NOMO-1 (cell line): Measurements from ENCODE around the gene ADD1.

Experiments used
- DNase-seq, 2 experiments: peaks; one replicate each; lab custom pipeline; 2025; ENCODE audit not compliant: unreplicated experiment in 2 of 2; lab: John Stamatoyannopoulos, UW

ADD1 gene

DNA sequence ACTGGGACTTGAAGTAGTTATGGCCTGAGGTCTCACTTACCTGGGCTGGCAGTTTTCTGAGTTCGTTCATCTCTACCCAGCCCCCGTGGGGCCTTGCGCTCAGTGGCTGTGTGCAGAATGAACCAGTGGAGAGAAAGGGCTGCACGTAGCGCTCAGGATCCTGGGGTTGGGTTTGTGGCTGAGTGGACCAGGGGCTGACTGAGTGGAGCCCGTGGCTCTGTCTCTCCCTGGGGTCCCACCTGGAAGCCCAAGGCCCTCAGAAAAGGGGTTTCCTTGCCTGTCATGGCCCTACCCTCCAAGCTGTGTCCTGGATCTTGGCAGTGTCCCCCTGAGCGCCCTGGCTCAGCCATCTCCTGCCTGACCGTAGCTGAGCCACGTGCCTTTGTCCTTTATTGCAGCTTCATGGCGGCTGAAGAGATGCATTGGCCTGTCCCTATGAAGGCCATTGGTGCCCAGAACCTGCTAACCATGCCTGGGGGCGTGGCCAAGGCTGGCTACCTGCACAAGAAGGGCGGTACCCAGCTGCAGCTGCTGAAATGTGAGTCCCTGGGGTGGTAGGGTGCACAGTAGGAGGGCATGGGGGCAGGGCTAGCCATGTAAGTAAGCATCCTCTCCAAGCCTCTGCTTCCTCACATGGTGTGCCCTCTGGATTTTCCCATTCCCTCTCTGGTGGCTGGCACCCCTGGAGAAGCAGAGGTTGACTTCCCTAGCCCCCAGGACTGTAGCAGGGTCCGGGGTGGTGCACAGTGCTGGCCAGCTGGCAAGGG lies 23.2 kb upstream of the ADD1 start:
- no peak for DNase-seq

DNA sequence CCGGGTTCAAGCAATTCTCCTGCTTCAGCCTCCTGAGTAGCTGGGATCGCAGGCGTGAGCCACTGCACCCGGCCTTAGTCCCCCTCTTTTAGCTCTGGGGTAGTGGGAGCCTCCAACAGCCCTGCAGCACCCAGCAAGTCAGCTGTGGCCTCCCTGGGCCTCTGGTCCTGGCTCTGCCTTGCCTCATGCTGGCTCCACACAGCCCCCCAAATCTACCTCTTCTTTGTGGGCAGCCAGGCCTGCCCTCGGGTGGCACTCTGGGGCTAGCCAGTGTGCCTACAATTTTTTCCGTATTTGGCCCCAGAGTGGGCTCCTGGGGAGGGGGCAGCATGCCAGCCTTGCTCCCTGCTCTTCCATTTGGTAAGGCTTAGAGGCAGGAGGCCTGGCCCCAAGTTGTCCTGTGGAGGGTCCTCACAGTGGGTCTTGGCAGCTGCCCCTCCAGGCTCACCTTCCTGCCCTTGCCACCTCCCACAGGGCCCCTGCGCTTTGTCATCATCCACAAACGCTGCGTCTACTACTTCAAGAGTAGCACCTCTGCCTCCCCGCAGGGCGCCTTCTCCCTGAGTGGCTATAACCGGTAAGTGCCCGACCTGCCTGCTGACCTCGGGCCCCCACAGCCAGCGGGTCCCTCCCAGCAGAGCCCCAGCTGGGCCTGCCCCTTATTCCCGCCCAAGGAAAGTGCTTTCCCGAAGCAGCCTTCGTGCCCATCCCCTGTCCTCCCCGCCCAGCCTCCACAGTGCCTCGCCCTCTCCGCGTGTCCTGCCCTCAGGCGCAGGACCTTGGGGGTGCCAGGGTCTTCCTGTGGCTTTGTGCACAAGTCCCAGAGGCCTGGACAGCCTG lies 21.0 kb upstream of the ADD1 start:
- DNase-seq, result no peak

DNA sequence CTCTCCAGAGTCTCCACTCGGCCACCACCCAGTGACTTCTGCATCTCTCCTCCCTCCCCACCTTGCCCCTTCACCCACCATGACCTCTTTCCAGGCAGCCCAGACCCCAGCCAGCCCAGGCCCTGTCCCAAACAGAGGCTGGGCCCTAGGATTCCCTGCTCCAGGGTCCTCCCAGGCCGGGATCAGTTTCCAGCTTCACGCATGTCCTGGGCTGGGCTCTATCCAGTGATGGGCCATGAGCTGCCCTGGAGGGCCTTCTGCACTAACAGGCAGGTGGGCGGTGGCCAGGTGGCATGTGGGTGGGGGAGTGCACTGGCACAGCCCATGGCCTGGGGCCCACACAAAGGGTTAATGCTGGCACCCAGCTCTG lies 20.4 kb upstream of the ADD1 start:
- DNase-seq, result no peak

DNA sequence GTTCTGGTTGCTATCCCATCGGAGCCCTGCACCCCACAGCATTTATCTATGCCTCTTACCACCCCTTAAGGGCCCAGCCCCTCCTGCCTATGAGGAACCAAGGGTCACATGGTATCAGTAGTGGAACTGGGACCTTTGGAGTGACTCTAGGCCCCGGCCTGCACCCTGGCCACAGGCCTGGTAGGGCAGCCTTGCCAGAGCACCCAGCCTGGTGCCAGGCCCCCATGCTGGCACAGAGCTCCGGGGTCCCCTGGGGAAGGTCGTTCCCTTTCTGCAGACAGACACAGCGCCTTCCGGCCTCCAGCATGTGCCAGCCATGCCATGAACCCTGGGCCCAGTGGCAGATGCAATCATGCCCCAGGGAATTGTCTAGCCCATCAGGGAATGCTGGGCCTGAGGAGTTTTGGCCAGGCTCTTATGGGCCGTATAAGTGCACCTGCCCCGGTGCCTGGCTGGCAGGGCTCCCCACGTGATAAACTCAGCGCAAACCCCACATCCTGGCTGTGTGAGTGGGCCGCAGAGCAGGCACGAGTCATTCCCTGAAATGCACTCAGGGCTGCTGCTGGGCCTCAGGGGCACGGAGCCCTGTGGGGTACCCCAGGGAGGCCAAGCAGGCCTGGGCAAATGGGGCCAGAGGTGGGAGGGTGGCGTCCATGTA lies 19.8 kb upstream of the ADD1 start:
- no peak for DNase-seq

DNA sequence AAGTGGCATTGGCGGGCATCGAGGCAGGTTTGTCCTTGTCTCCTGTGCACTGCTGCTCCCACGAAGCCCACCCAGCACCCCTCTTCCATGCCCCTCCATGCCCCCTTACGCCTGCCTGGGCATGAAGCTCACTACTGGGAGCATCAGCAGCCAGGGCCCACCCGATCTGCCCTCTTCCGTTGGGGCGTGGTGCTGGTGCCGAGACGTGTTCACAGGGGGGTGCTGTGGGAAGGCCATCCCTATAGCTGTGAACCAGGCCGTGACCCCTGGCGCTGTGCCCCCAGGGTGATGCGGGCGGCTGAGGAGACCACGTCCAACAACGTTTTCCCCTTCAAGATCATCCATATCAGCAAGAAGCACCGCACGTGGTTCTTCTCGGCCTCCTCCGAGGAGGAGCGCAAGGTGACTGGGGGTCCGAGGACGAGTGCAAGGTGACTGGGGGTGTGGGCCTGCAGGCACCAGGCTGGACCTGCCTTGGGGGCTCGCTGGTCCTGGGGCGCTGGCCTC lies 19.3 kb upstream of the ADD1 start:
- DNase-seq, result no peak

DNA sequence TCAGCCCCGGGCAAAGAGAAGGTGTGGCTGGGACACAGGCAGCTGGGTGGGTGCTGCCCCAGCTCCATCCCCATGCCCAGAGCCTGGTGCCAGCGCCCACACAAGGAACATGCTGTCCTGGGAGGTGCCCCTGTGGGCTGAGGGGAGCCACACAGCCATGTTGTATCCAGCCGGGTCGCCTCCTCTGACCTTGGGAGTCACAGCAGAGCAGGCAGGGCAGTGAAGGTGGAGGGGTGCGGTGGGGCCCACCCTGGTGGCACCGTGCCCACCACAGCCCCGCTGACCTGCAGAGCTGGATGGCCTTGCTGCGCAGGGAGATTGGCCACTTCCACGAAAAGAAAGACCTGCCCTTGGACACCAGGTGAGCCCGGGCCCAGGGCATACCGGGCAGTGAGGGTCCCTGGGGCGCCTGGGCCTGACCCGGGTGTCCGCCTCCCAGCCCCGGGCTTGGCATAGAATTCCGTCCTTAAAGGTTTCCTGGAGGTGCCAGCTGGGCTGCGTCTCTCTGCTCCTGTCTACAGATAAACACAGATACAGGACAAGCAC lies 18.7 kb upstream of the ADD1 start:
- DNase-seq, result no peak

DNA sequence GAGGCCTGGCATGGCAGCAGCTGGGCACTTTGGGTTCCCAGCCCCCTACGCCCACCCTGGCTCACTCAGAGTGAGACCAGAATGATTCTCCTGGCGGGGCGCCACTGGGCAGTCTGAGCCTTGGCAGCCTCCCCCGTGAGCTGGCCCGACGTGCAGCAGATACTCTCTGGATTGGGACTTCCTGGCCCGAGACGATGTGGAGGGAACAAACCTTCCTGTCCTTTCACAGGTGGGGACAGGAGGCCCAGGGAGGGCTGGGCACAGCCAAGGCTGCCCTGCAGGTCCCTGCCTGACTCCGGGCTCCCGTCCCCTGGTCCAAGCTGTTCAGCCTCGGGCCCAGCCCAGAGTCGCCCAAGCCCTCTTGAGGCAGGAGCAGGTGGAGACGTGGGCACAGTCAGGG lies 17.9 kb upstream of the ADD1 start:
- no peak for DNase-seq

DNA sequence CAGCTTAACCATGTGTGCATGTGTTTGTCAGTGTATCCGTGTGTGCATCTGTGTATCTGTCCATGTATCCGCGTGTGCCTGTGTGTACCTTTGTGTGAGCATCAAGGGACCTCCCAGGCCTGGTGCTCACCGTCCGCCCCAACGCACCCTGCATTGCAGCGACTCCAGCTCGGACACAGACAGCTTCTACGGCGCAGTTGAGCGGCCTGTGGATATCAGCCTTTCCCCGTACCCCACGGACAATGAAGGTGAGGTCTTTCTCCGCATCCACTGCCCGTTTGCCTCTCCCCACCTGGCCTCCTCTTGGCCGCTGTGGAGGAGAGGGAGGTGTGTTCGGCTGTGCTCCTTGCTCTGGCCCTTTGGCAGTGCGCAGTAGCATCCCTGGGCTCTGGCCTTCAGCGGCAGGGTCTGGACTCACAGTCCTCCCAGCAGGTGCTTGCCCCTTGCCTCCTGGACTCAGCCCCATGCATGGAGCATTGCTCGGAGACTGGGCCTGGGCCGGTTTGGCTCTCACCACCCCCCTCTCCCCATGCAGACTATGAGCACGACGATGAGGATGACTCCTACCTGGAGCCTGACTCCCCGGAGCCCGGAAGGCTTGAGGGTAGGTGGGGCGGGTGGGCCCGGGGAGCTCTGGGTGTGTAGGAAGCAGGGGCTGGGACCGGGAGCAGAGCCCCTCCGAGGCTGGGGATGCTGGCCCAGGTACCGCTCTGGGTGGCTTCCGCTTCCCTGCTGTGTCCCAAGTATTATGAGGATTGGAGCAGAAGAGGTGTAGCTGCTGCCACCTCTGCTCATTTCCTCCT lies 16.4 kb upstream of the ADD1 start:
- DNase-seq, result no peak

DNA sequence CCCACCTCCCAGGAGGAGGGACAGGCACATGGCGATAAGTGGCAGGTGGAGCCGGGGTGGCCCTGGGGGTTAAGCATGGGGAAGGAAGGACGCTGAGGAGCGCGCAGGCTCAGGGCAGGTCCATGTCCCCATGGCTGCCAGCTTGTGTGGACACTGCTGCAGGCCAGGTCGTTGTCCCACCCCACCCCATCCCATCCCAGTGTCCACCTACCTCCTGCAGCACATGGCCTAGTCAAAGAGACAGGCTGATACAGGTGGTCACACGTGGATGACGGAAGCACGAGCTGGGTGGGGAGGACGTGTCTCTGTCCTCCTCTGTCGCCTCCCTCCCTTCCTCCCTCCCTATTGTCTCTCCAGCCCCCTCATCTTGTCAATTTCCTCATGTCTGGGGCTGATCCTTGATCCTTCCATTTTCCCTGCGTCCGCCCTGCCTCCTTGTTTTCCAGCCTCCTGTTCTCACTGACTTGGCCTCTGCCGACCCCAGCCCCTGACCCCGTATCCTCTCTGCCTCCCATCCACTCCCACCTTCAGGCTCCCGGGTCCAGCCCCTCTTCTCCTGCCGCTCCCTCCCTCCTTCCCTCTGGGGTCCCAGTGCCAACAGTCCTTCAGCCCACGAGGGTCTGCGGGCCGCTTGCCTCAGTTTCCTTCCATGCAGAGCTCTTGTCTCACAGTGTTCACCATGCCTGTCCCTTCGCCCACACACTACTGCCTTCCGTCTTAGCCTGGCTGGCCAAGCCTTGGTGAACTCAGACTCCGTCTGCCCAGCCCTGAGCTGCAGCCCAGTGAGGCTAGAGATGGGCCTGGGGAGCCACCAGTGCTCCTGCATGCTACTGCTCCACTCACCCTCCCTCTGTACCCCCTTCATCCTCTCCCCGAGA lies 15.5 kb upstream of the ADD1 start:
- no peak for DNase-seq

DNA sequence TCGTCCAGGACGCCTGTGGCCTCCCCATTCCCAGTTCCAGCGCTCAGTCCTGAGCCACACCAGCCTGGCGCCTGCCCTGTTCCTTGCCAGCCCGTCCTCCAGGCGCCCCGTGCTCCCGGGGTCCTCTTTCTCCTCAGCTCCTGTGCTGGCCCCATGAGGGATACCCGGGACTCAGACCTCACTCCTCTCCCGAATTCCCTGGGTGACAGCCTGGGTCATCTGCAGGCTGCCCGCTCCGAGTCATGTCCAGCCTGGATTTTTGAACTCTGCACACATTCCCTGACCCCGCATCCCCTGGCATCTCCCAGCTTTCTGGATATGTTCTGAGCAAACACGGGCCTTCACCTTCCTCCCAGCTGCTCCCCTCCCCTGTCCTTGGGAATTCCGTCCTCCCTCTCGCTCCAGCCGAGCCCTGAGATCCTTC lies 14.9 kb upstream of the ADD1 start:
- no peak for DNase-seq

DNA sequence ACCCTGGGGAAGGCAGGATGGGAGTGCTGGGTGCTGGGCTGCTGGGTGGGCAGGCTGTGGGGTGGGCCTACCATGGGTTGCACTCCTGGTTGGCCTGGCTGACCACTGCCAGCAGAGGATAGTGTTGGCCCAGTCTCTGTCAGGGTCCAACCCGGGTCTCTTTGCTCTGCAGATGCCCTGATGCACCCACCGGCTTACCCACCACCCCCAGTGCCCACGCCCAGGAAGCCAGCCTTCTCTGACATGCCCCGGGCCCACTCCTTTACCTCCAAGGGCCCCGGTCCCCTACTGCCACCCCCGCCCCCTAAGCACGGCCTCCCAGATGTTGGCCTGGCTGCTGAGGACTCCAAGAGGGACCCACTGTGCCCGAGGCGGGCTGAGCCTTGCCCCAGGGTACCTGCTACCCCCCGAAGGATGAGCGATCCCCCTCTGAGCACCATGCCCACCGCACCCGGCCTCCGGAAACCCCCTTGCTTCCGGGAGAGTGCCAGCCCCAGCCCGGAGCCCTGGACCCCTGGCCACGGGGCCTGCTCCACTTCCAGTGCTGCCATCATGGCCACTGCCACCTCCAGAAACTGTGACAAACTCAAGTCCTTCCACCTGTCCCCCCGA lies 14.2 kb upstream of the ADD1 start:
- DNase-seq, result no peak

DNA sequence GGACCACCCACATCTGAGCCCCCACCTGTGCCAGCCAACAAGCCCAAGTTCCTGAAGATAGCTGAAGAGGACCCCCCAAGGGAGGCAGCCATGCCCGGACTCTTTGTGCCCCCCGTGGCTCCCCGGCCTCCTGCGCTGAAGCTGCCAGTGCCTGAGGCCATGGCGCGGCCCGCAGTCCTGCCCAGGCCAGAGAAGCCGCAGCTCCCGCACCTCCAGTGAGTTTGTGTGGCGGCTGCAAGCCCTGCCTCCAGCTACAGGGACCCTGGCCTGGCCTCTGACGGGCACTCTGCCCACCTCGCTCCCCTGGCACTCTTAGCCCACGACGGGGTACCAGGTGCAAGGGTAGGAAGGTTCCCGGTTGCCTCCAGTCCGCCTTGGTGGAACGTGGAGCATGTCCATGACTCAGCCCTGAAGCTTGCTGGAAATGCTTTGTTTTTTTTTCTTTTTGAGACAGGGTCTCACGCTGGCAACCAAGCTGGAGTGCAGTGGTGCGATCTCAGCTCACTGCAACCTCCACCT lies 13.7 kb upstream of the ADD1 start:
- no peak for DNase-seq

DNA sequence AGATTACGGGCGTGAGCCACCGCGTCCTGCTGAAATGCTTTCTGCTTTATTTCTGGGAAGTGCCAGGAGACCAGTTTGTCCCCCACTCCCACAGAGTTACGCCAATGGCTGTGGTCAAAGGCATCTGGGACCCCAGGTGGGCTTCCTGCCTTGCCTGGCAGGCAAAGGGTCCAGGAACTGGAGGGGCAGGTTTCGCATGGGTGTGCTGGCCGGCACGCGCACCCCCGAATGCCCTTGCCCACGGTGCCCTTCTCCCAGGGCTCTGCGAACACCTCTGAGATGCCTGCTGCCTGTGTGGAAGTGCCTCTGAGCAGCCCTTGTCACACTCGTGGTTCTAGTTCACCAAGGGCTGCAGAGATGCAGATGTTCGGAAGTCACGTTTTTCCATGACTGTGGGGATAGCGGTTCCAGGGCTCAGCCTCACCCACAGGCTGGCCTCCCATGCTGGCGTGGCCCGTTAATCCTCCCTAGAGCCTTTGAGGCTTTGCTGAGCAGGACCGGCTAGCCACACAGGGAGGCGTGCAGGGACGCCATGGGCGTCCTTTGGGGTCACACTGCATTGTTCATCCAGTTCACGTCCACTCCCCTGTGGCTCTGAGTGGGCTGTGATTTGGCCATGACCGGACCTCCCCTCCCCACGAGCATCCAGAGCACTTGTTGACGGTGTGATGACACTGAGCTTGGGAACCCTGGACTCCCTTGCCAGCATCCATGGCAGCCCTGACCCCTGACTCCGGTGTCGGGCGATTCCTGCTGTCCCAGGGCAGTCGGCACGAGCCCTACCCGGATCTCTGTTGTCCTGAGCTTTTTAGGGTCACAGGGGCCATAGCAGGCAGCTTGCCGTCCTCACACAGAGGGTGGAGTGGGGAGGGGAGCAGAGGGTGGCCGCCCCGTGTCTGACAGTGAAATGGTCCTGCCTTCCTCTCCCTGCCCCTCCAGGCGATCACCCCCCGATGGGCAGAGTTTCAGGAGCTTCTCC lies 12.7 kb upstream of the ADD1 start:
- DNase-seq, result no peak

DNA sequence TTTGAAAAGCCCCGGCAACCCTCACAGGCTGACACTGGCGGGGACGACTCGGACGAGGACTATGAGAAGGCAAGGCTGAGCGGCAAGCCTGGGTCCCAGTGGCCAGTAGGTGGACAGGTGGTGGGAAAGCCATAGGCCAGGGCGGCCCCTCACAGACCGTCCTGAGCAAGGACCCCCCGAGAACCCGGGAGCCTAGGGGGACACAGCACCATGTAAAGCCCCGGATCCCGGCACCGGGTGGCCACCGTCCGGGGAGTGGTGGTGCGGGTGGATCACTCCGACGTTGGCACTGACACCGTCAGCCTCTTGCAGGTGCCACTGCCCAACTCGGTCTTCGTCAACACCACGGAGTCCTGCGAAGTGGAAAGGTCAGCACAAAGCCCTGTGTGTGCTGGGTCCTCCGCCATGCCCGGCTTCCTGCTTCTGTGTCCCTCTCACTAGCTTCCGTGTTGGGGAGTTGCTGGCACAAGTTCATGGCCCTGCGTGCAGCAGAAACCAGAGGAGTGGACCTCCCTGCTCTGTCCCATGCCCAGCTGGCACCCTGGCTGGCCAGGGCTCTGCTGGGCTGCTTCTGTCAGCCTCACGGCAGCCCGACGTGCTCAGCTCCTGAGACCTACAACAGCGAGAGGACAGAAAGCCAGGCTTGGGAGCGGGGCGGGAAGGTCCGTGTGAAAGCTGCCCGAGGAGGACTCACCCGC lies 11.9 kb upstream of the ADD1 start:
- no peak for DNase-seq

DNA sequence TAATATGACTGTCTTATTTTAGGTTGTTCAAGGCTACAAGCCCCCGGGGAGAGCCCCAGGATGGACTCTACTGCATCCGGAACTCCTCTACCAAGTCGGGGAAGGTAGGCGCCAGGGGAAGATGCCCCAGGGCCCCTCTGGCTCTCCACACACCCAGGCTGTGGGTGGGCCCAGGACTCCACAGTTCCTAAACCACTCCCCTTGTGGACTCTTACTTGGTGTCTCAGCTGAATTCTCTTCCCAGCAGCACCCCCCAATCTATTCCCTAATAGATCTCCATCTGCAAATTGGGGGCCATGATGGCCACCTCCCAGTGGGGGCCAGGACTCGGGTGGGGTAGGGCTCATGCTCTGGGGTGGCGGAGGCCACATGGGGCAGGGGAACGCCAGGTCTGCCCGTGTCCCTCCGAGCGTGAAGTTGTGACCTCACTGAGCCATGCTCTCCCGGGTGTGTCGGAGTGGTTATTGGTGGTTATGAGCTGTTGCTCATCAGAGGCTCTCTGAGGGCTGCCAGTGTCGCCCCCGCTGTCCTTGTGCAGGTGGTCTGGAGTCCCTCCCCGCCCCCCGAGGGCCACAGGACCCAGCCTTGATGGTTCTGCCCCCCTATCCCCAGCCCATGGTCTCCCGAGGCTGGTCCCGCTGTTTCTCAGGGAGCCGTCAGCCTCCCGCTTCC lies 11.2 kb upstream of the ADD1 start:
- no peak for DNase-seq

DNA sequence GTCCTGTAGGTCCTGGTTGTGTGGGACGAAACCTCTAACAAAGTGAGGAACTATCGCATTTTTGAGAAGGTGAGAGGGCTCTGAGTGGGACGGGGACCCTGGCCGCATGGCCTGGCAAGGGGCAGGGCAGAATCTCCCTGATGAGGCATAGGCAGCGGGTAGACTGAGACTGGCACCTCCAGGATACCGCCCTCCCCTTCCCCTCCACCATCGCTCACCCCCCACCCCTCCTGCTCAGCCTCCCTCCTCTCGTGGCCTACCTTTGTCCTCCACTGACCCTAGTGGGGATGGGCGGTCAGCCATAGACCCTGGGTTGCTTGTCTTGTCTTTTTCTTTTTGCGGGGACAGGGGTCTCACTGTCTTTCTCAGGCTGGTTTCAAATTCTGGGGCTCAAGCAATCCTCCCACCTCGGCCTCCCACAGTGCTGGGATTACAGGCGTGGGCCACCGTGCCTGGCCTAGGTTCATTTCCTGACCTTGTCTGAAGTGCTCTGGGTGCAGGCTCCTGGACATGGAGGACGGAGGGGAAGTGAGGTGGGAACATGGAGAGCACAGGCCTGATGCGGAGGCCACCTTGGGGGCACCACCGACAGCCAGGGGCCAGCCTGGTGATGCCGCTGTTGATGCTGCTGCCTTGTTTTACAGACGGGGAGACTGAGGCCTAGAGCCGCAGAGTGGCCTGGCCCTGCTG lies 10.5 kb upstream of the ADD1 start:
- DNase-seq, result no peak
